GM23338 (cell line): ENCODE results near the gene MEPE. TPM values are rescaled to one million over a fixed set of nuclear protein-coding genes. Genes with fewer than 3 reads are reported as not detected.

Experiments used
- ATAC-seq: fragments of 200-7000 bp; cut with Tn5 transposase; 3 replicates; pipeline ENCODE4 v1.9.1; 2020
- DNase-seq: peaks from one replicate; pipeline ENCODE4 v3.0.0-alpha.2; 2015; ENCODE audit warnings: low spot score
- H2AFZ ChIP-seq: fragments of 200-600 bp; sonication (generic); 2 replicates; pipeline ENCODE4 v1.8.0; 2016; ENCODE audit warnings: antibody characterized with exemption, mild to moderate bottlenecking, moderate library complexity
- H3F3A ChIP-seq: fragments of 200-600 bp; sonication (generic); replicated peaks from 2 replicates; pipeline ENCODE4 v1.8.0; 2017; ENCODE audit warnings: antibody characterized with exemption, mixed run types, low read depth
- H3K27ac ChIP-seq: fragments of 200-600 bp; sonication (generic); 2 replicates; pipeline ENCODE4 v1.6.1; 2016; ENCODE audit warnings: low read depth
- H3K27me3 ChIP-seq: fragments of 200-600 bp; sonication (generic); 2 replicates; pipeline ENCODE4 v1.8.0; 2016; ENCODE audit warnings: mild to moderate bottlenecking, mixed run types, moderate library complexity; ENCODE audit not compliant: insufficient read depth
- H3K36me3 ChIP-seq: fragments of 200-600 bp; sonication (generic); 2 replicates; pipeline ENCODE4 v1.8.0; 2016; ENCODE audit warnings: mild to moderate bottlenecking; ENCODE audit not compliant: insufficient read depth
- H3K4me1 ChIP-seq: fragments of 200-600 bp; sonication (generic); 2 replicates; pipeline ENCODE4 v1.8.0; 2016; ENCODE audit warnings: mild to moderate bottlenecking, moderate library complexity; ENCODE audit not compliant: insufficient read depth
- H3K4me2 ChIP-seq: fragments of 200-600 bp; sonication (generic); 2 replicates; pipeline ENCODE4 v1.7.1; 2017; ENCODE audit warnings: mixed run types
- H3K4me3 ChIP-seq: fragments of 200-600 bp; sonication (generic); 2 replicates; pipeline ENCODE4 v1.6.1; 2016; ENCODE audit warnings: mixed run types
- H3K79me2 ChIP-seq: fragments of 200-600 bp; sonication (generic); replicated peaks from 2 replicates; pipeline ENCODE4 v1.8.0; 2017; ENCODE audit warnings: mild to moderate bottlenecking; ENCODE audit not compliant: insufficient read depth
- H3K9me2 ChIP-seq: fragments of 200-600 bp; sonication (generic); 2 replicates; pipeline ENCODE4 v1.8.0; 2017; ENCODE audit not compliant: insufficient read depth
- H4K20me1 ChIP-seq: fragments of 200-600 bp; sonication (generic); replicated peaks from 2 replicates; pipeline ENCODE4 v1.8.0; 2017; ENCODE audit warnings: mild to moderate bottlenecking; ENCODE audit not compliant: insufficient read depth
- H3K27ac Mint-ChIP-seq: 2 replicates; pipeline ENCODE4 v1.8.0; 2020; ENCODE audit warnings: inconsistent platforms, mild to moderate bottlenecking, moderate library complexity, mixed read lengths
- H3K27me3 Mint-ChIP-seq: 3 replicates; pipeline ENCODE4 v1.8.0; 2022; ENCODE audit warnings: low read depth, mild to moderate bottlenecking, moderate library complexity, mixed read lengths, inconsistent platforms; ENCODE audit not compliant: insufficient read depth, poor library complexity
- H3K36me3 Mint-ChIP-seq: 3 replicates; pipeline ENCODE4 v1.8.0; 2021; ENCODE audit warnings: low read depth, mild to moderate bottlenecking, inconsistent platforms, moderate library complexity, mixed read lengths
- H3K4me1 Mint-ChIP-seq: 3 replicates; pipeline ENCODE4 v1.8.0; 2020; ENCODE audit warnings: mild to moderate bottlenecking, inconsistent platforms, mixed read lengths
- H3K4me3 Mint-ChIP-seq: 3 replicates; pipeline ENCODE4 v1.8.0; 2021; ENCODE audit warnings: moderate library complexity, mild to moderate bottlenecking, inconsistent platforms, mixed read lengths
- H3K9me3 Mint-ChIP-seq: 3 replicates; pipeline ENCODE4 v1.8.0; 2020; ENCODE audit warnings: moderate library complexity, mild to moderate bottlenecking, inconsistent platforms, mixed read lengths
- CREB1 ChIP-seq: fragments of 250-450 bp; sonication (Bioruptor Pico); IDR thresholded peaks from 2 replicates; pipeline ENCODE4 v1.5.0; 2020; ENCODE audit warnings: low read depth, mild to moderate bottlenecking, moderate library complexity
- EZH2 ChIP-seq: fragments of 200-600 bp; sonication (generic); IDR thresholded peaks from one replicate; pipeline ENCODE4 v1.8.0; 2017; ENCODE audit warnings: antibody characterized with exemption, mild to moderate bottlenecking, low read depth; ENCODE audit not compliant: unreplicated experiment
- EZH2phosphoT487 ChIP-seq: fragments of 200-600 bp; sonication (generic); IDR thresholded peaks from one replicate; pipeline ENCODE4 v1.8.1; 2018; ENCODE audit warnings: antibody characterized with exemption; ENCODE audit not compliant: unreplicated experiment
- JUNB ChIP-seq: IDR thresholded peaks from one replicate; pipeline ENCODE4 v1.6.1; 2016; ENCODE audit warnings: antibody characterized with exemption; ENCODE audit not compliant: unreplicated experiment
- NANOG ChIP-seq: IDR thresholded peaks from 2 replicates; pipeline ENCODE4 v1.6.1; 2016; ENCODE audit warnings: antibody characterized with exemption, borderline replicate concordance
- POLR2AphosphoS5 ChIP-seq: IDR thresholded peaks from 2 replicates; pipeline ENCODE4 v1.6.1; 2016; ENCODE audit warnings: antibody characterized with exemption, low read depth
- STAT1 ChIP-seq: IDR thresholded peaks from one replicate; pipeline ENCODE4 v1.6.1; 2016; ENCODE audit warnings: antibody characterized with exemption; ENCODE audit not compliant: unreplicated experiment
- ZNF114 ChIP-seq: fragments of 250-450 bp; sonication (Bioruptor Pico); IDR thresholded peaks from 2 replicates; pipeline ENCODE4 v1.5.0; 2020; ENCODE audit warnings: mild to moderate bottlenecking, moderate library complexity
- ZNF331 ChIP-seq: fragments of 250-450 bp; sonication (Bioruptor Pico); IDR thresholded peaks from 2 replicates; pipeline ENCODE4 v1.5.0; 2020; ENCODE audit warnings: low read depth, mild to moderate bottlenecking, moderate library complexity
- polyA plus RNA-seq: library from polyadenylated mRNA; unstranded; fragments of >200 nt; fragmentation: Nextera tagmentation; extraction: Ambion mirVana; gene quantifications from 2 replicates; pipeline ENCODE4 v1.2.1, GENCODE V29; 2016
- total RNA-seq: library from RNA; depleted of rRNA; stranded (reverse); fragments of >200 nt; shearing (Covaris generic); gene quantifications from 2 replicates; pipeline ENCODE4 v1.2.3, GENCODE V29; 2014
- TF ChIP-seq, protein P1 (sequence below), 2 experiments: fragments of 200-600 bp in 1 of 2; sonication (generic) in 1 of 2; conservative IDR thresholded peaks; 2 replicates each; pipeline versions ENCODE4 v1.5.1 to v1.6.1; 2016 to 2017; ENCODE audit warnings: antibody characterized with exemption in 2 of 2, low read depth in 2 of 2, mild to moderate bottlenecking in 2 of 2, moderate library complexity in 1 of 2
- TF ChIP-seq, protein P2 (sequence below): IDR thresholded peaks from 2 replicates; pipeline ENCODE4 v1.6.1; 2016; ENCODE audit warnings: antibody characterized with exemption
- TF ChIP-seq, protein P3 (sequence below): IDR thresholded peaks from one replicate; pipeline ENCODE4 v1.6.1; 2018; ENCODE audit warnings: antibody characterized with exemption; ENCODE audit not compliant: unreplicated experiment
- TF ChIP-seq, protein P4 (sequence below): fragments of 250-450 bp; sonication (Bioruptor Pico); IDR thresholded peaks from 2 replicates; pipeline ENCODE4 v1.5.0; 2020; ENCODE audit warnings: mild to moderate bottlenecking, moderate library complexity

The MEPE gene
- total and polyA plus RNA-seq, 2 experiments from 2014 or later = not detected

DNA sequence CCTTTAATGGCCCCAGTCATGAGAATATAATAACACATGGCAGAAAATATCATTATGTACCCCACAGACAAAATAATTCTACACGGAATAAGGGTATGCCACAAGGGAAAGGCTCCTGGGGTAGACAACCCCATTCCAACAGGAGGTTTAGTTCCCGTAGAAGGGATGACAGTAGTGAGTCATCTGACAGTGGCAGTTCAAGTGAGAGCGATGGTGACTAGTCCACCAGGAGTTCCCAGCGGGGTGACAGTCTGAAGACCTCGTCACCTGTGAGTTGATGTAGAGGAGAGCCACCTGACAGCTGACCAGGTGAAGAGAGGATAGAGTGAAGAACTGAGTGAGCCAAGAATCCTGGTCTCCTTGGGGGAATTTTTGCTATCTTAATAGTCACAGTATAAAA lies 13.5 kb downstream of the MEPE start:
- ATAC-seq = no peak

More for the DNA sequence above, 13.5 kb downstream of the MEPE start:
- TF ChIP-seq, protein P1, sequence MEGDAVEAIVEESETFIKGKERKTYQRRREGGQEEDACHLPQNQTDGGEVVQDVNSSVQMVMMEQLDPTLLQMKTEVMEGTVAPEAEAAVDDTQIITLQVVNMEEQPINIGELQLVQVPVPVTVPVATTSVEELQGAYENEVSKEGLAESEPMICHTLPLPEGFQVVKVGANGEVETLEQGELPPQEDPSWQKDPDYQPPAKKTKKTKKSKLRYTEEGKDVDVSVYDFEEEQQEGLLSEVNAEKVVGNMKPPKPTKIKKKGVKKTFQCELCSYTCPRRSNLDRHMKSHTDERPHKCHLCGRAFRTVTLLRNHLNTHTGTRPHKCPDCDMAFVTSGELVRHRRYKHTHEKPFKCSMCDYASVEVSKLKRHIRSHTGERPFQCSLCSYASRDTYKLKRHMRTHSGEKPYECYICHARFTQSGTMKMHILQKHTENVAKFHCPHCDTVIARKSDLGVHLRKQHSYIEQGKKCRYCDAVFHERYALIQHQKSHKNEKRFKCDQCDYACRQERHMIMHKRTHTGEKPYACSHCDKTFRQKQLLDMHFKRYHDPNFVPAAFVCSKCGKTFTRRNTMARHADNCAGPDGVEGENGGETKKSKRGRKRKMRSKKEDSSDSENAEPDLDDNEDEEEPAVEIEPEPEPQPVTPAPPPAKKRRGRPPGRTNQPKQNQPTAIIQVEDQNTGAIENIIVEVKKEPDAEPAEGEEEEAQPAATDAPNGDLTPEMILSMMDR (conservative IDR thresholded peaks at IDR 0.05; ENCODE audit: low read depth in 2 of 2) = no peak
- TF ChIP-seq JUNB (no peak), NANOG (no peak), ZNF331 (CRISPR knock-in tag) (no peak), EZH2phosphoT487 (no peak), ZNF114 (CRISPR knock-in tag) (no peak), CREB1 (CRISPR knock-in tag) (no peak), POLR2AphosphoS5 (no peak), EZH2 (no peak), STAT1 (no peak)
- TF ChIP-seq, protein P2, sequence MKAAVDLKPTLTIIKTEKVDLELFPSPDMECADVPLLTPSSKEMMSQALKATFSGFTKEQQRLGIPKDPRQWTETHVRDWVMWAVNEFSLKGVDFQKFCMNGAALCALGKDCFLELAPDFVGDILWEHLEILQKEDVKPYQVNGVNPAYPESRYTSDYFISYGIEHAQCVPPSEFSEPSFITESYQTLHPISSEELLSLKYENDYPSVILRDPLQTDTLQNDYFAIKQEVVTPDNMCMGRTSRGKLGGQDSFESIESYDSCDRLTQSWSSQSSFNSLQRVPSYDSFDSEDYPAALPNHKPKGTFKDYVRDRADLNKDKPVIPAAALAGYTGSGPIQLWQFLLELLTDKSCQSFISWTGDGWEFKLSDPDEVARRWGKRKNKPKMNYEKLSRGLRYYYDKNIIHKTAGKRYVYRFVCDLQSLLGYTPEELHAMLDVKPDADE = no peak
- TF ChIP-seq, protein P3, sequence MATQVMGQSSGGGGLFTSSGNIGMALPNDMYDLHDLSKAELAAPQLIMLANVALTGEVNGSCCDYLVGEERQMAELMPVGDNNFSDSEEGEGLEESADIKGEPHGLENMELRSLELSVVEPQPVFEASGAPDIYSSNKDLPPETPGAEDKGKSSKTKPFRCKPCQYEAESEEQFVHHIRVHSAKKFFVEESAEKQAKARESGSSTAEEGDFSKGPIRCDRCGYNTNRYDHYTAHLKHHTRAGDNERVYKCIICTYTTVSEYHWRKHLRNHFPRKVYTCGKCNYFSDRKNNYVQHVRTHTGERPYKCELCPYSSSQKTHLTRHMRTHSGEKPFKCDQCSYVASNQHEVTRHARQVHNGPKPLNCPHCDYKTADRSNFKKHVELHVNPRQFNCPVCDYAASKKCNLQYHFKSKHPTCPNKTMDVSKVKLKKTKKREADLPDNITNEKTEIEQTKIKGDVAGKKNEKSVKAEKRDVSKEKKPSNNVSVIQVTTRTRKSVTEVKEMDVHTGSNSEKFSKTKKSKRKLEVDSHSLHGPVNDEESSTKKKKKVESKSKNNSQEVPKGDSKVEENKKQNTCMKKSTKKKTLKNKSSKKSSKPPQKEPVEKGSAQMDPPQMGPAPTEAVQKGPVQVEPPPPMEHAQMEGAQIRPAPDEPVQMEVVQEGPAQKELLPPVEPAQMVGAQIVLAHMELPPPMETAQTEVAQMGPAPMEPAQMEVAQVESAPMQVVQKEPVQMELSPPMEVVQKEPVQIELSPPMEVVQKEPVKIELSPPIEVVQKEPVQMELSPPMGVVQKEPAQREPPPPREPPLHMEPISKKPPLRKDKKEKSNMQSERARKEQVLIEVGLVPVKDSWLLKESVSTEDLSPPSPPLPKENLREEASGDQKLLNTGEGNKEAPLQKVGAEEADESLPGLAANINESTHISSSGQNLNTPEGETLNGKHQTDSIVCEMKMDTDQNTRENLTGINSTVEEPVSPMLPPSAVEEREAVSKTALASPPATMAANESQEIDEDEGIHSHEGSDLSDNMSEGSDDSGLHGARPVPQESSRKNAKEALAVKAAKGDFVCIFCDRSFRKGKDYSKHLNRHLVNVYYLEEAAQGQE = no peak
- TF ChIP-seq, protein P4, sequence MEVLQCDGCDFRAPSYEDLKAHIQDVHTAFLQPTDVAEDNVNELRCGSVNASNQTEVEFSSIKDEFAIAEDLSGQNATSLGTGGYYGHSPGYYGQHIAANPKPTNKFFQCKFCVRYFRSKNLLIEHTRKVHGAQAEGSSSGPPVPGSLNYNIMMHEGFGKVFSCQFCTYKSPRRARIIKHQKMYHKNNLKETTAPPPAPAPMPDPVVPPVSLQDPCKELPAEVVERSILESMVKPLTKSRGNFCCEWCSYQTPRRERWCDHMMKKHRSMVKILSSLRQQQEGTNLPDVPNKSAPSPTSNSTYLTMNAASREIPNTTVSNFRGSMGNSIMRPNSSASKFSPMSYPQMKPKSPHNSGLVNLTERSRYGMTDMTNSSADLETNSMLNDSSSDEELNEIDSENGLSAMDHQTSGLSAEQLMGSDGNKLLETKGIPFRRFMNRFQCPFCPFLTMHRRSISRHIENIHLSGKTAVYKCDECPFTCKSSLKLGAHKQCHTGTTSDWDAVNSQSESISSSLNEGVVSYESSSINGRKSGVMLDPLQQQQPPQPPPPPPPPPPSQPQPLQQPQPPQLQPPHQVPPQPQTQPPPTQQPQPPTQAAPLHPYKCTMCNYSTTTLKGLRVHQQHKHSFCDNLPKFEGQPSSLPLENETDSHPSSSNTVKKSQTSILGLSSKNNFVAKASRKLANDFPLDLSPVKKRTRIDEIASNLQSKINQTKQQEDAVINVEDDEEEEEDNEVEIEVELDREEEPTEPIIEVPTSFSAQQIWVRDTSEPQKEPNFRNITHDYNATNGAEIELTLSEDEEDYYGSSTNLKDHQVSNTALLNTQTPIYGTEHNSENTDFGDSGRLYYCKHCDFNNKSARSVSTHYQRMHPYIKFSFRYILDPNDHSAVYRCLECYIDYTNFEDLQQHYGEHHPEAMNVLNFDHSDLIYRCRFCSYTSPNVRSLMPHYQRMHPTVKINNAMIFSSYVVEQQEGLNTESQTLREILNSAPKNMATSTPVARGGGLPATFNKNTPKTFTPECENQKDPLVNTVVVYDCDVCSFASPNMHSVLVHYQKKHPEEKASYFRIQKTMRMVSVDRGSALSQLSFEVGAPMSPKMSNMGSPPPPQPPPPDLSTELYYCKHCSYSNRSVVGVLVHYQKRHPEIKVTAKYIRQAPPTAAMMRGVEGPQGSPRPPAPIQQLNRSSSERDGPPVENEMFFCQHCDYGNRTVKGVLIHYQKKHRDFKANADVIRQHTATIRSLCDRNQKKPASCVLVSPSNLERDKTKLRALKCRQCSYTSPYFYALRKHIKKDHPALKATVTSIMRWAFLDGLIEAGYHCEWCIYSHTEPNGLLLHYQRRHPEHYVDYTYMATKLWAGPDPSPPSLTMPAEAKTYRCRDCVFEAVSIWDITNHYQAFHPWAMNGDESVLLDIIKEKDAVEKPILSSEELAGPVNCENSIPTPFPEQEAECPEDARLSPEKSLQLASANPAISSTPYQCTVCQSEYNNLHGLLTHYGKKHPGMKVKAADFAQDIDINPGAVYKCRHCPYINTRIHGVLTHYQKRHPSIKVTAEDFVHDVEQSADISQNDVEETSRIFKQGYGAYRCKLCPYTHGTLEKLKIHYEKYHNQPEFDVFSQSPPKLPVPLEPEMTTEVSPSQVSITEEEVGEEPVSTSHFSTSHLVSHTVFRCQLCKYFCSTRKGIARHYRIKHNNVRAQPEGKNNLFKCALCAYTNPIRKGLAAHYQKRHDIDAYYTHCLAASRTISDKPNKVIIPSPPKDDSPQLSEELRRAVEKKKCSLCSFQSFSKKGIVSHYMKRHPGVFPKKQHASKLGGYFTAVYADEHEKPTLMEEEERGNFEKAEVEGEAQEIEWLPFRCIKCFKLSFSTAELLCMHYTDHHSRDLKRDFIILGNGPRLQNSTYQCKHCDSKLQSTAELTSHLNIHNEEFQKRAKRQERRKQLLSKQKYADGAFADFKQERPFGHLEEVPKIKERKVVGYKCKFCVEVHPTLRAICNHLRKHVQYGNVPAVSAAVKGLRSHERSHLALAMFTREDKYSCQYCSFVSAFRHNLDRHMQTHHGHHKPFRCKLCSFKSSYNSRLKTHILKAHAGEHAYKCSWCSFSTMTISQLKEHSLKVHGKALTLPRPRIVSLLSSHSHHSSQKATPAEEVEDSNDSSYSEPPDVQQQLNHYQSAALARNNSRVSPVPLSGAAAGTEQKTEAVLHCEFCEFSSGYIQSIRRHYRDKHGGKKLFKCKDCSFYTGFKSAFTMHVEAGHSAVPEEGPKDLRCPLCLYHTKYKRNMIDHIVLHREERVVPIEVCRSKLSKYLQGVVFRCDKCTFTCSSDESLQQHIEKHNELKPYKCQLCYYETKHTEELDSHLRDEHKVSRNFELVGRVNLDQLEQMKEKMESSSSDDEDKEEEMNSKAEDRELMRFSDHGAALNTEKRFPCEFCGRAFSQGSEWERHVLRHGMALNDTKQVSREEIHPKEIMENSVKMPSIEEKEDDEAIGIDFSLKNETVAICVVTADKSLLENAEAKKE (CRISPR knock-in tag) = no peak
- H3K9me2 ChIP-seq = no peaks in the 10 kb centered on the region
- no peak overlapping the region for H3K27ac ChIP-seq
- Mint-ChIP-seq H3K4me1 (peaks cover 12% of the 10 kb centered on the region), H3K4me3 (no peak overlapping the region), H3K27me3 (no peaks in the 10 kb centered on the region), H3K27ac (no peak overlapping the region), H3K9me3 (no peaks in the 10 kb centered on the region), H3K36me3 (no peaks in the 10 kb centered on the region; the same call in 2 of the 3 replicates)
- no peaks in the 10 kb centered on the region for H3K79me2 ChIP-seq
- no peaks in the 10 kb centered on the region for H3K27me3 ChIP-seq
- H4K20me1 ChIP-seq = no peaks in the 10 kb centered on the region
- H2AFZ ChIP-seq = no peak overlapping the region
- H3K36me3 ChIP-seq = no peaks in the 10 kb centered on the region
- no peak overlapping the region for H3K4me3 ChIP-seq
- no peak overlapping the region for H3K4me2 ChIP-seq
- DNase-seq = no peak
- H3K4me1 ChIP-seq = no peaks in the 10 kb centered on the region; the same call in 1 of the 2 replicates
- H3F3A ChIP-seq = no peaks in the 10 kb centered on the region
